CD4-positive, alpha-beta T cell (primary cell): Measurements from ENCODE around the gene FAM83F. TPM values are rescaled to one million over a fixed set of nuclear protein-coding genes. Genes with fewer than 3 reads are reported as not detected.

Experiments used
- ATAC-seq: fragments of 200-7000 bp; cut with Tn5 transposase; one replicate; pipeline ENCODE4 v1.10.0; 2022; ENCODE audit warnings: mild to moderate bottlenecking; ENCODE audit not compliant: poor library complexity
- CTCF ChIA-PET: fragments of 350-600 bp; sonication (Branson Sonifier 250); formaldehyde crosslinking; loops from one replicate; lab custom pipeline; 2021; ENCODE audit warnings: antibody characterized with exemption, inconsistent platforms; lab: Charles Lee
- POLR2A ChIA-PET: fragments of 350-600 bp; sonication (Branson Sonifier 250); formaldehyde crosslinking; loops from one replicate; lab custom pipeline; 2021; ENCODE audit warnings: antibody characterized with exemption, inconsistent platforms; lab: Charles Lee
- DNase-seq, 14 experiments: peaks; one replicate each; pipeline ENCODE4 v3.0.0-alpha.2; 2013 to 2020; ENCODE audit warnings: mixed read lengths in 2 of 14
- H3K27ac ChIP-seq, 2 donors: one replicate each; pipeline versions ENCODE4 v1.5.1 to v1.7.0; 2013; ENCODE audit warnings: low read length in 2 of 2, low read depth in 1 of 2, mild to moderate bottlenecking in 1 of 2
- H3K27me3 ChIP-seq, 2 experiments: 1 replicate in 1 of 2; 2 replicates in 1 of 2; pipeline versions ENCODE4 v1.6.1 to v1.7.0; 2013; ENCODE audit warnings: low read length in 2 of 2, control low read depth in 1 of 2, mild to moderate bottlenecking in 1 of 2, moderate library complexity in 1 of 2; ENCODE audit not compliant: insufficient read depth in 2 of 2, control insufficient read depth in 1 of 2
- H3K36me3 ChIP-seq: one replicate; pipeline ENCODE4 v1.6.1; 2013; ENCODE audit warnings: low read length, control low read depth; ENCODE audit not compliant: insufficient read depth
- H3K4me1 ChIP-seq: one replicate; pipeline ENCODE4 v1.6.1; 2013; ENCODE audit warnings: low read length, control low read depth; ENCODE audit not compliant: insufficient read depth
- H3K4me3 ChIP-seq: one replicate; pipeline ENCODE4 v1.5.1; 2013; ENCODE audit warnings: mild to moderate bottlenecking, low read length, moderate library complexity
- H3K9me3 ChIP-seq, 2 experiments: 1 replicate in 1 of 2; 2 replicates in 1 of 2; pipeline versions ENCODE4 v1.6.1 to v1.7.0; 2013; ENCODE audit warnings: low read length in 2 of 2, mild to moderate bottlenecking in 2 of 2, control low read depth in 1 of 2, moderate library complexity in 1 of 2; ENCODE audit not compliant: control insufficient read depth in 1 of 2, insufficient read depth in 1 of 2
- H3K27ac Mint-ChIP-seq: one replicate; pipeline ENCODE4 v1.8.0; 2020; ENCODE audit warnings: mixed read lengths
- H3K27me3 Mint-ChIP-seq: one replicate; pipeline ENCODE4 v1.8.0; 2021; ENCODE audit warnings: mixed read lengths
- H3K36me3 Mint-ChIP-seq: one replicate; pipeline ENCODE4 v1.8.0; 2021; ENCODE audit warnings: low read depth, mixed read lengths
- H3K4me1 Mint-ChIP-seq: one replicate; pipeline ENCODE4 v1.8.0; 2021; ENCODE audit warnings: low read depth, mixed read lengths
- H3K4me3 Mint-ChIP-seq: one replicate; pipeline ENCODE4 v1.8.0; 2020; ENCODE audit warnings: mild to moderate bottlenecking, mixed read lengths
- H3K9me3 Mint-ChIP-seq: one replicate; pipeline ENCODE4 v1.8.0; 2020; ENCODE audit warnings: mixed read lengths
- CTCF ChIP-seq: fragments of 200-600 bp; IDR thresholded peaks from one replicate; pipeline ENCODE4 v1.8.0; 2022; ENCODE audit warnings: antibody characterized with exemption, mild to moderate bottlenecking
- intact Hi-C, 2 experiments: fragments of 100-400 bp; cut with DNase I in 1 of 2; cut with micrococcal nuclease in 1 of 2; formaldehyde crosslinking; loops; one replicate each; pipeline versions ENCODE4 v1.15.1 to v1.9.0; 2023 to 2025; cut with DNase I, micrococcal nuclease
- total RNA-seq, 174 experiments: library from RNA in 2 of 174; stranded (reverse) in 2 of 174; gene quantifications; one replicate each; pipeline ENCODE4 v1.2.3 and lab custom pipeline; 2021 to 2026

Gene FAM83F
- total RNA-seq, 2 experiments from 2014 or later = 5.2 to 6.8 TPM

DNA sequence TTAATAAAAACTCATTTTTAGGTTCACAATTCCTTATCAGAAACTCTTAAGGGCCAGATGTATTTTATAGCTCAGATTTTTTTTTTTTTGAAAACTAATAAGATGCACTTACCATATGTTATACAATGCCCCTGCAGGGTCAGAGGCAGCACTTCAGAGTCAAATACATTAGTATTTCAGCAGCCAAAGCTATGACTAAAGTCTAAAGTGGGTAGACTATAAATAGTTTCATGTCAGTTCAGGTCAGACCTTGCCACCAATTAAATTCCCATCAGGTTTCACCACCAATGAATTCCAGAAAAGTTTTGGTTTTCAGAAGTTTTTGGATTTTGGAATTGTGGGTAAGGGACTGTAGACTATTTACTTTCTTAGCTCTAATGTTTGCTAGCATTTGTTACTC is 75.9 kb downstream of the FAM83F start:
- H3K36me3 ChIP-seq = no peaks in the 10 kb centered on the region
- no peak overlapping the region for H3K4me3 ChIP-seq
- H3K4me1 ChIP-seq = peaks cover 36% of the 10 kb centered on the region
- H3K27me3 Mint-ChIP-seq = no peaks in the 10 kb centered on the region
- H3K27ac Mint-ChIP-seq = no peak overlapping the region
- no peaks in the 10 kb centered on the region for H3K27me3 ChIP-seq
- ATAC-seq (no peak), DNase-seq (no peak)
- H3K4me3 Mint-ChIP-seq = peak overlapping the region; percentile 0
- H3K4me1 Mint-ChIP-seq = peaks cover 83% of the 10 kb centered on the region
- CTCF ChIA-PET = interaction anchor here (0.6 to 1.3 kb wide), 3 partner anchors 15 to 536 kb away, joined by 3 read pairs; no protein-coding TSS in a partner anchor
- TF ChIP-seq CTCF = no peak
- intact Hi-C loops = loop anchor here in 1 of 2 experiments (5.0 kb wide), 1 partner anchor 37 kb away; no protein-coding TSS in a partner anchor
- H3K9me3 Mint-ChIP-seq = no peaks in the 10 kb centered on the region
- H3K36me3 Mint-ChIP-seq = no peaks in the 10 kb centered on the region
- POLR2A ChIA-PET = interaction anchor here (1.1 to 2.1 kb wide), 2 partner anchors 16 to 26 kb away, joined by 4 to 13 read pairs; no protein-coding TSS in a partner anchor
- no peaks in the 10 kb centered on the region for H3K9me3 ChIP-seq
- no peak overlapping the region for H3K27ac ChIP-seq

DNA sequence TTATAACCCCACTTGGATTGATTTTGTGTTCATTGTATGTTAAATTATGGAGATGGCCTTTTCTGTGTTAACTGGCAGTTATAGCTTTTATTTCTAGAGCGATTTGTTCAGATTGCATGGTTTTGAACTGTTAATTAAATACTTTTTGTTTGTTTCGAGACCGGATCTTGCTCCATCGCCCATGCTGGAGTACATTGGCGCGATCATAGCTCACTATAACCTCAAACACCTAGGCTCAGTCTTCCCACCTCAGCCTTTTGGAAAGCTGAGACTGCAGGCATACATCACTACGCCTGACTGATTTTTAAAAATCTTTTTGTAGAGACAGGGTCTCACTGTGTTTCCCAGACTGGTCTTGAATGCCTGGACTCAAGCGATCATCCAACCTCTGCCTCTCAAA is 77.0 kb downstream of the FAM83F start:
- TF ChIP-seq CTCF = no peak
- Histone ChIP-seq H3K4me3 (no peak overlapping the region), H3K36me3 (no peaks in the 10 kb centered on the region), H3K4me1 (peaks cover 41% of the 10 kb centered on the region), H3K9me3 (no peaks in the 10 kb centered on the region), H3K27me3 (no peaks in the 10 kb centered on the region), H3K27ac (no peak overlapping the region)
- intact Hi-C loops = loop anchor here in 1 of 2 experiments (5.0 kb wide), 1 partner anchor 36 kb away; no protein-coding TSS in a partner anchor
- DNase-seq (no peak), ATAC-seq (no peak)
- ChIA-PET POLR2A (interaction anchor here (1.1 to 2.1 kb wide), 2 partner anchors 17 to 27 kb away, joined by 4 to 13 read pairs; no protein-coding TSS in a partner anchor), CTCF (interaction anchor here (0.9 to 1.1 kb wide), 2 partner anchors 9 to 14 kb away, joined by 3 read pairs; no protein-coding TSS in a partner anchor)
- H3K4me3 Mint-ChIP-seq = no peak overlapping the region
- H3K27ac Mint-ChIP-seq = no peak overlapping the region
- no peaks in the 10 kb centered on the region for H3K36me3 Mint-ChIP-seq
- no peaks in the 10 kb centered on the region for H3K27me3 Mint-ChIP-seq
- peaks cover 83% of the 10 kb centered on the region for H3K4me1 Mint-ChIP-seq
- H3K9me3 Mint-ChIP-seq = no peaks in the 10 kb centered on the region

GRCh38 chr22:40076702-40077645 is 82.2 kb downstream of the FAM83F start:
- DNase-seq (no peak), ATAC-seq (peak; percentile 43)
- H3K27ac Mint-ChIP-seq = peak overlapping the region; percentile 28
- Histone ChIP-seq H3K36me3 (no peaks in the 10 kb centered on the region), H3K27ac (no peak overlapping the region), H3K4me3 (no peak overlapping the region), H3K4me1 (peaks cover 57% of the 10 kb centered on the region), H3K27me3 (no peaks in the 10 kb centered on the region), H3K9me3 (no peaks in the 10 kb centered on the region)
- CTCF ChIA-PET = no interaction called here
- peaks cover 59% of the 10 kb centered on the region for H3K4me1 Mint-ChIP-seq
- no peaks in the 10 kb centered on the region for H3K9me3 Mint-ChIP-seq
- no peaks in the 10 kb centered on the region for H3K36me3 Mint-ChIP-seq
- intact Hi-C loops = no loop called here
- no peak for TF ChIP-seq CTCF
- H3K27me3 Mint-ChIP-seq = no peaks in the 10 kb centered on the region
- peak overlapping the region; percentile 62 for H3K4me3 Mint-ChIP-seq
- POLR2A ChIA-PET = interaction anchor here (0.7 to 2.2 kb wide), 4 partner anchors 11 to 136 kb away, joined by 3 to 8 read pairs (median 3); partner anchors contain the start of gene TNRC6B
